ENCODE results near the gene CD8A.
"Not testable (repeated sequence)": the region's sequence is repeated elsewhere in the genome, so short reads cannot be mapped to it uniquely, and the experiment has no call there.

CD8A gene

GRCh38 chr2:86790676-86791572, at the start of gene CD8A:
TSS of gene CD8A (minus strand) at chr2:86790913. CDS start at chr2:86790825, 88 bp downstream.
- H3K27me3 ChIP-seq (ENCODE audit: insufficient read depth, low read length, poor library complexity) = no peaks in the 10 kb centered on the region
- H3K9me3 ChIP-seq (ENCODE audit: insufficient read depth, low read length, severe bottlenecking) = no peaks in the 10 kb centered on the region
- H3K4me1 ChIP-seq (ENCODE audit: insufficient read depth, low read length) = peaks cover 14% of the 10 kb centered on the region
- ATAC-seq (ENCODE audit: insufficient read depth, low read depth) (no peak), DNase-seq (no peak)
- H3K9ac ChIP-seq (ENCODE audit: low read depth, low read length) = no peak within 1 kb of the TSS
- H2AFZ ChIP-seq (ENCODE audit: low read depth, low read length) = no peak within 1 kb of the TSS
- no peaks in the 10 kb centered on the region for H3K79me2 ChIP-seq (ENCODE audit: insufficient read depth, low read length)
- H3K4me3 ChIP-seq (ENCODE audit: low read depth in 1 of 2, low read length in 2 of 2) = no peak within 1 kb of the TSS
- no peak within 1 kb of the TSS for H3K4me2 ChIP-seq (ENCODE audit: insufficient read depth, low read length)
- H3K27ac ChIP-seq (ENCODE audit: low read length) = no peak within 1 kb of the TSS
- H4K20me1 ChIP-seq (ENCODE audit: insufficient read depth, low read length) = no peaks in the 10 kb centered on the region
- H3K36me3 ChIP-seq (ENCODE audit: insufficient read depth, low read length) = no peaks in the 10 kb centered on the region
- TF ChIP-seq, protein P1, sequence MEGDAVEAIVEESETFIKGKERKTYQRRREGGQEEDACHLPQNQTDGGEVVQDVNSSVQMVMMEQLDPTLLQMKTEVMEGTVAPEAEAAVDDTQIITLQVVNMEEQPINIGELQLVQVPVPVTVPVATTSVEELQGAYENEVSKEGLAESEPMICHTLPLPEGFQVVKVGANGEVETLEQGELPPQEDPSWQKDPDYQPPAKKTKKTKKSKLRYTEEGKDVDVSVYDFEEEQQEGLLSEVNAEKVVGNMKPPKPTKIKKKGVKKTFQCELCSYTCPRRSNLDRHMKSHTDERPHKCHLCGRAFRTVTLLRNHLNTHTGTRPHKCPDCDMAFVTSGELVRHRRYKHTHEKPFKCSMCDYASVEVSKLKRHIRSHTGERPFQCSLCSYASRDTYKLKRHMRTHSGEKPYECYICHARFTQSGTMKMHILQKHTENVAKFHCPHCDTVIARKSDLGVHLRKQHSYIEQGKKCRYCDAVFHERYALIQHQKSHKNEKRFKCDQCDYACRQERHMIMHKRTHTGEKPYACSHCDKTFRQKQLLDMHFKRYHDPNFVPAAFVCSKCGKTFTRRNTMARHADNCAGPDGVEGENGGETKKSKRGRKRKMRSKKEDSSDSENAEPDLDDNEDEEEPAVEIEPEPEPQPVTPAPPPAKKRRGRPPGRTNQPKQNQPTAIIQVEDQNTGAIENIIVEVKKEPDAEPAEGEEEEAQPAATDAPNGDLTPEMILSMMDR (IDR thresholded peaks at IDR 0.05; ENCODE audit: borderline replicate concordance, extremely low read depth, low read length, poor library complexity, severe bottlenecking) = no peak
- TF ChIP-seq EZH2 (IDR thresholded peaks at IDR 0.05; ENCODE audit: borderline replicate concordance, low read depth, low read length, severe bottlenecking) = no peak

- not testable (repeated sequence) for ATAC-seq (ENCODE audit: insufficient read depth, low read depth); H2AFZ ChIP-seq (ENCODE audit: low read depth, low read length); H3K27me3 ChIP-seq (ENCODE audit: insufficient read depth, low read length, poor library complexity); H3K79me2 ChIP-seq (ENCODE audit: insufficient read depth, low read length); H3K9me3 ChIP-seq (ENCODE audit: insufficient read depth, low read length, severe bottlenecking); H4K20me1 ChIP-seq (ENCODE audit: insufficient read depth, low read length); DNase-seq; H3K36me3 ChIP-seq (ENCODE audit: insufficient read depth, low read length); H3K4me3 ChIP-seq (ENCODE audit: low read depth in 1 of 2, low read length in 2 of 2); H3K4me2 ChIP-seq (ENCODE audit: insufficient read depth, low read length)
- Histone ChIP-seq H3K9ac (ENCODE audit: low read depth, low read length) (peak overlapping the region; percentile 31; the same call in 1 of the 2 replicates), H3K27ac (ENCODE audit: low read length) (peak overlapping the region; percentile 70), H3K4me1 (ENCODE audit: insufficient read depth, low read length) (peaks cover 77% of the 10 kb centered on the region)
Observed at GRCh38 chr2:86839871-86840548, 49.3 kb upstream of the CD8A start.

GRCh38 chr2:86839455-86839854, 48.7 kb upstream of the CD8A start:
- H3K4me1 ChIP-seq (ENCODE audit: insufficient read depth, low read length) = peaks cover 79% of the 10 kb centered on the region
- DNase-seq = peak; percentile 90
- not testable (repeated sequence) for H3K4me2 ChIP-seq (ENCODE audit: insufficient read depth, low read length); H2AFZ ChIP-seq (ENCODE audit: low read depth, low read length); H4K20me1 ChIP-seq (ENCODE audit: insufficient read depth, low read length); H3K36me3 ChIP-seq (ENCODE audit: insufficient read depth, low read length); H3K79me2 ChIP-seq (ENCODE audit: insufficient read depth, low read length); H3K27me3 ChIP-seq (ENCODE audit: insufficient read depth, low read length, poor library complexity); H3K9me3 ChIP-seq (ENCODE audit: insufficient read depth, low read length, severe bottlenecking); H3K4me3 ChIP-seq (ENCODE audit: low read depth in 1 of 2, low read length in 2 of 2)
- H3K9ac ChIP-seq (ENCODE audit: low read depth, low read length) = peak overlapping the region; percentile 31; the same call in 1 of the 2 replicates
- peak; percentile 76 for ATAC-seq (ENCODE audit: insufficient read depth, low read depth)
- H3K27ac ChIP-seq (ENCODE audit: low read length) = peak overlapping the region; percentile 70

GRCh38 chr2:86837714-86838113, 47.0 kb upstream of the CD8A start:
- H3K27me3 ChIP-seq (ENCODE audit: insufficient read depth, low read length, poor library complexity); H3K36me3 ChIP-seq (ENCODE audit: insufficient read depth, low read length); H4K20me1 ChIP-seq (ENCODE audit: insufficient read depth, low read length); H3K9me3 ChIP-seq (ENCODE audit: insufficient read depth, low read length, severe bottlenecking); H2AFZ ChIP-seq (ENCODE audit: low read depth, low read length); H3K79me2 ChIP-seq (ENCODE audit: insufficient read depth, low read length); H3K4me3 ChIP-seq (ENCODE audit: low read depth in 1 of 2, low read length in 2 of 2); H3K9ac ChIP-seq (ENCODE audit: low read depth, low read length): not testable (repeated sequence)
- H3K27ac ChIP-seq (ENCODE audit: low read length) = peak overlapping the region; percentile 65
- DNase-seq = peak; percentile 65
- H3K4me2 ChIP-seq (ENCODE audit: insufficient read depth, low read length) = peak overlapping the region; percentile 62
- H3K4me1 ChIP-seq (ENCODE audit: insufficient read depth, low read length) = peaks cover 72% of the 10 kb centered on the region
- ATAC-seq (ENCODE audit: insufficient read depth, low read depth) = peak; percentile 37

DNA sequence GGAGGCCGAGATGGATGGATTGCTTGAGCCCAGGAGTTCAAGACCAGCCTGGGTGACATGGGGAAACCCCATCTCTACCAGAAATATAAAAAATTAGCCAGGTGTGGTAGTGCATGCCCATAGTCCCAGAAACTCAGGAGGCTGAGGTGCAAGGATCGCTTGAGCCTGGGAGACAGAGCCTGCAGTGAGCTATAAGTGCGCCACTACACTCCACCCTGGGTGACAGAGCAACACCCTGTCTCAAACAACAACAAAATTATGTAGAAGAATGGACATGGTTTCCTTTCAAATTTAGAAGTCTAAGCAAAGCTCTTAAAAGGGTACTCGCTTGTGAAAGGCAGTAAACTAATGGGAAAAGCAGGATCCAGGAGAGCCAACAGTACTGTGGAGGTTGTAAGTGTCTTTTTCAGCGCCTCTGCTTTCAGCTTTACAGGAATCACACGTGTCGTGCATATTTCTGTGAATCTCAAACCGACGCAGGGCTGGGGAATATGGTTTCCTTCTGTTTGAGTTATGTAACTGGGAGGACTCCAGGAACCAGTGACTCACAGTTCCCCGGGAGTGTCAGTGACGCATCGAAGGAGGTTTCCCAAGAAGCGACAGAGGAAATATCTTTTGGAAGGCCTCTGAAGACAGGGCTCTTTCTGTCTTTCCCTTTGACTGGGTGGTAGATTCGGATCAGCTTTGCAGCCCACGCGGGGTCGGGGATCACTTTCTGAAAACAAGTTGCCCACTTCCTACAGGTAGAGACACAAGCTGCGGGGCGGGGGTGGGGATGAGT, 46.4 kb upstream of the CD8A start:
- not testable (repeated sequence) for H3K36me3 ChIP-seq (ENCODE audit: insufficient read depth, low read length); H3K9me3 ChIP-seq (ENCODE audit: insufficient read depth, low read length, severe bottlenecking); H4K20me1 ChIP-seq (ENCODE audit: insufficient read depth, low read length); H3K27me3 ChIP-seq (ENCODE audit: insufficient read depth, low read length, poor library complexity); H3K79me2 ChIP-seq (ENCODE audit: insufficient read depth, low read length)
- peak overlapping the region; percentile 49 for H3K9ac ChIP-seq (ENCODE audit: low read depth, low read length)
- peak overlapping the region; percentile 62 for H3K4me2 ChIP-seq (ENCODE audit: insufficient read depth, low read length)
- H3K4me3 ChIP-seq (ENCODE audit: low read depth in 1 of 2, low read length in 2 of 2) = peak overlapping the region in 1 of 2 experiments; percentile 49; a peak in 2 of 4 replicates
- peaks cover 66% of the 10 kb centered on the region for H3K4me1 ChIP-seq (ENCODE audit: insufficient read depth, low read length)
- H2AFZ ChIP-seq (ENCODE audit: low read depth, low read length) = peak overlapping the region; percentile 68
- peak; percentile 78 for DNase-seq
- ATAC-seq (ENCODE audit: insufficient read depth, low read depth) = peak; percentile 54
- peak overlapping the region; percentile 72 for H3K27ac ChIP-seq (ENCODE audit: low read length)

DNA sequence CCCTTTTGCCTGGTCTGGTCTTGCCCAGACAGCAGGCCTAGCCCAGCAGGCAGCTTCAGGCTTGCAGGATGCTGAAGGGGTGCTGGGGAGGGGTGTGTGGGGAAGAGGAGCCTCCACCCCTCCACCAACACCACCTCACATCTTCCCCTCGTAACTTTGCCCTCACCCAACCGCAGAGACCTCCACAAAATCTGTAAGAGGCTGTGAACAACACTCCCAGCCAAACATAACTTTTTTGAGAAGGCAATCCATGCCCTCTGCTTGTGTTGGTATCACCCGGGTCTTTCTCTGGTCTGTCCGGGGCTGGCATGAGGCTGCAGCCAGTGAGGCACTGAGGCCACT, 44.8 kb upstream of the CD8A start:
- not testable (repeated sequence) for H2AFZ ChIP-seq (ENCODE audit: low read depth, low read length); H3K36me3 ChIP-seq (ENCODE audit: insufficient read depth, low read length); DNase-seq; H3K4me3 ChIP-seq (ENCODE audit: low read depth in 1 of 2, low read length in 2 of 2); H3K27me3 ChIP-seq (ENCODE audit: insufficient read depth, low read length, poor library complexity); H3K4me2 ChIP-seq (ENCODE audit: insufficient read depth, low read length); H4K20me1 ChIP-seq (ENCODE audit: insufficient read depth, low read length); H3K79me2 ChIP-seq (ENCODE audit: insufficient read depth, low read length); ATAC-seq (ENCODE audit: insufficient read depth, low read depth); H3K9me3 ChIP-seq (ENCODE audit: insufficient read depth, low read length, severe bottlenecking); H3K9ac ChIP-seq (ENCODE audit: low read depth, low read length)
- H3K4me1 ChIP-seq (ENCODE audit: insufficient read depth, low read length) = peaks cover 62% of the 10 kb centered on the region
- peak overlapping the region; percentile 72 for H3K27ac ChIP-seq (ENCODE audit: low read length)
